HG02885 (cell line): Measurements from ENCODE around the gene CCDC9B.

Source experiments
- ATAC-seq: cut with Tn5 transposase; IDR thresholded peaks from one replicate; pipeline ENCODE4 v1.9.1; 2021; ENCODE audit warnings: mild to moderate bottlenecking; ENCODE audit not compliant: unreplicated experiment, poor library complexity

Gene CCDC9B

GRCh38 chr15:40340740-40341400 is at the start of gene CCDC9B:
TSS of gene CCDC9B (minus strand) at chr15:40340939. CDS start at chr15:40340819, 120 bp downstream.
- ATAC-seq: no peak

GRCh38 chr15:40389824-40390595 is 49.3 kb upstream of the CCDC9B start:
- no peak for ATAC-seq

- ATAC-seq: no peak
Observed at GRCh38 chr15:40388941-40389823, 48.4 kb upstream of the CCDC9B start.

- ATAC-seq: no peak
Observed at GRCh38 chr15:40386480-40386879, 45.7 kb upstream of the CCDC9B start.

GRCh38 chr15:40382580-40383456 is 42.1 kb upstream of the CCDC9B start, which contains the start of gene KNSTRN:
TSS of gene KNSTRN (plus strand) at chr15:40382721. CDS start at chr15:40382836, 115 bp downstream.
- ATAC-seq: peak; percentile 96

GRCh38 chr15:40381818-40382529 is 41.2 kb upstream of the CCDC9B start:
- ATAC-seq: no peak

GRCh38 chr15:40380636-40381035 is 39.9 kb upstream of the CCDC9B start:
- ATAC-seq: no peak

- ATAC-seq: no peak
Observed at GRCh38 chr15:40379853-40380252, 39.1 kb upstream of the CCDC9B start.

GRCh38 chr15:40379374-40379773 is 38.6 kb upstream of the CCDC9B start:
- ATAC-seq: no peak

- ATAC-seq: no peak
Observed at GRCh38 chr15:40377606-40378005, 36.9 kb upstream of the CCDC9B start.

GRCh38 chr15:40372981-40373380 is 32.2 kb upstream of the CCDC9B start:
- no peak for ATAC-seq

GRCh38 chr15:40369971-40370370 is 29.2 kb upstream of the CCDC9B start:
- ATAC-seq: no peak

GRCh38 chr15:40369474-40369869 is 28.7 kb upstream of the CCDC9B start:
- no peak for ATAC-seq

- ATAC-seq: no peak
Observed at GRCh38 chr15:40368719-40369473, 28.2 kb upstream of the CCDC9B start.

GRCh38 chr15:40367686-40368611 is 27.2 kb upstream of the CCDC9B start:
- ATAC-seq: peak; percentile 85

- no peak for ATAC-seq
Observed at GRCh38 chr15:40367371-40367685, 26.6 kb upstream of the CCDC9B start.
